HG03469 (cell line): ENCODE measurements around the gene ANKRD40.

ENCODE experiments used
- ATAC-seq: cut with Tn5 transposase; IDR thresholded peaks from one replicate; pipeline ENCODE4 v1.9.1; 2021; ENCODE audit warnings: mild to moderate bottlenecking, moderate library complexity, moderate number of reproducible peaks; ENCODE audit not compliant: unreplicated experiment

The ANKRD40 gene

GRCh38 chr17:50672071-50672470 is 35.6 kb downstream of the ANKRD40 start:
- no peak for ATAC-seq

- ATAC-seq, result no peak
Measured at GRCh38 chr17:50668838-50669581, 38.7 kb downstream of the ANKRD40 start.

GRCh38 chr17:50668025-50668837 is 39.5 kb downstream of the ANKRD40 start:
- ATAC-seq, result no peak

- ATAC-seq, result no peak
Measured at GRCh38 chr17:50667259-50668024, 40.3 kb downstream of the ANKRD40 start.

GRCh38 chr17:50666316-50666715 is 41.4 kb downstream of the ANKRD40 start:
- no peak for ATAC-seq

- no peak for ATAC-seq
Measured at GRCh38 chr17:50665838-50666237, 41.9 kb downstream of the ANKRD40 start.

GRCh38 chr17:50664788-50665458 is 42.8 kb downstream of the ANKRD40 start:
- no peak for ATAC-seq

GRCh38 chr17:50663812-50664374 is 43.8 kb downstream of the ANKRD40 start:
- ATAC-seq, result no peak

GRCh38 chr17:50662632-50663225 is 45.0 kb downstream of the ANKRD40 start:
- no peak for ATAC-seq

- no peak for ATAC-seq
Measured at GRCh38 chr17:50661795-50662391, 45.8 kb downstream of the ANKRD40 start.

- ATAC-seq, result no peak
Measured at GRCh38 chr17:50661348-50661747, 46.4 kb downstream of the ANKRD40 start.

- no peak for ATAC-seq
Measured at GRCh38 chr17:50660887-50661345, 46.8 kb downstream of the ANKRD40 start.

- no peak for ATAC-seq
Measured at GRCh38 chr17:50660042-50660886, 47.5 kb downstream of the ANKRD40 start.

GRCh38 chr17:50659179-50659578 is 48.5 kb downstream of the ANKRD40 start:
- ATAC-seq, result no peak

- ATAC-seq, result no peak
Measured at GRCh38 chr17:50658616-50659015, 49.1 kb downstream of the ANKRD40 start.

- no peak for ATAC-seq
Measured at GRCh38 chr17:50657627-50658026, 50.1 kb downstream of the ANKRD40 start.

- ATAC-seq, result no peak
Measured at GRCh38 chr17:50657054-50657453, 50.7 kb downstream of the ANKRD40 start.

- no peak for ATAC-seq
Measured at GRCh38 chr17:50656509-50656908, 51.2 kb downstream of the ANKRD40 start.

- no peak for ATAC-seq
Measured at GRCh38 chr17:50653738-50654137, 54.0 kb downstream of the ANKRD40 start.
